ENCODE results near the gene HTR2C.

GRCh38 chrX:114905251-114905650, 321.4 kb downstream of the HTR2C start:
- TF ChIP-seq CTCF (IDR thresholded peaks at IDR 0.05) (no peak), POLR2A (IDR thresholded peaks at IDR 0.05) (no peak)

Measured in lower leg skin (tissue), 3 donors.